ENCODE results near the gene FGR. TPM values are rescaled to one million over a fixed set of nuclear protein-coding genes. Genes with fewer than 3 reads are reported as not detected.

FGR gene
- total RNA-seq, 5 donors from 2014 or later (not counting 1 experiment from before 2014, with no cell fraction given) = 3.2 to 37.3 (median 5.7) TPM

DNA sequence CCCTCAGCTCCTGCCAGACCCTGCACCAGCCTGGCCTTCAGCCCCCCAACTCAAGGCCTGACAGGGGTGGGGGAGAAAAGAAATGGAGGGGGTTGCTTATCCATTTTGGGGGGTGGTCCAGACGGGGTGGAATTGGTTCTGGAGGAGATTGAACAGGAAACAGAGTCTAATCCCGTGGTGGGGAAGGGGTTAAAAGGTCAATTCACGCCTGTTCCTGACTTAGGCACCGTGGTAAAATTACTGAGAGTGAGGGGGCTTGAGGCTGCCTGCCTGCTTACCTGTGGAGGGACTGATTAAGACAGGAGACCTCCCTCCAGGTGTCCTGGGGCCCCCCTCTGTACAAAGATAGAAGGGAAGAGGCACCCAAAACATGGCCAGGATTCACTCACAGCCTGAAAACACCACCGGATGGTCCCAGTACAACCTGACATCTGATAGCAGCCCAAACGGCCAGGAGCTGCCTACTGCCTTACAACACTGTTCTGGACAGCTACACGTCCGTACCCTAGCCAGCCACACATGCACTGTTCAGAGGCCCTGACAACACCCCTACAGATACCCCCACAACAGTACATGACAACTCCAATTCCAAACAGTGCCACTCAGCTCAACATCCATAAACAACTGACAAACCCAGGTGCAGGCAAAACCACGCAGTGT lies 62.8 kb downstream of the FGR start:
- peaks cover 11 to 35% of the 10 kb centered on the region in 2 experiments for H3K4me1 ChIP-seq (ENCODE audit: control insufficient read depth in 1 of 2, extremely low read depth in 1 of 2, insufficient read depth in 2 of 2, low read length in 2 of 2)
- ATAC-seq (replicated peaks in 1 of 4) = no peak
- H3K27me3 ChIP-seq (replicated peaks in 1 of 2; ENCODE audit: control insufficient read depth in 2 of 2, extremely low read depth in 1 of 2, insufficient read depth in 2 of 2, low read length in 1 of 2) = peaks cover 0 to 4% of the 10 kb centered on the region in 2 experiments
- no peak for DNase-seq
- POLR2A ChIA-PET = no interaction called here
- CTCF ChIA-PET = interaction anchor here (0.7 to 1.4 kb wide), 2 partner anchors 16 to 29 kb away, joined by 3 to 4 read pairs; no protein-coding TSS in a partner anchor
- H3K4me3 Mint-ChIP-seq = no peak overlapping the region
- no peaks in the 10 kb centered on the region for H3K36me3 ChIP-seq (ENCODE audit: control insufficient read depth in 2 of 2, extremely low read depth in 1 of 2, insufficient read depth in 1 of 2, low read length in 1 of 2)
- peak overlapping the region; percentile 4 to 50 for H3K27ac Mint-ChIP-seq
- H3K36me3 Mint-ChIP-seq = no peaks in the 10 kb centered on the region
- no peaks in the 10 kb centered on the region for H3K27me3 Mint-ChIP-seq
- peaks cover 39 to 51% (median 48%) of the 10 kb centered on the region in 3 donors for H3K4me1 Mint-ChIP-seq
- H3K4me3 ChIP-seq (ENCODE audit: control insufficient read depth in 1 of 2, extremely low read depth in 1 of 2, low read length in 1 of 2) = no peak overlapping the region
- no peaks in the 10 kb centered on the region for H3K9me3 ChIP-seq
- WGBS (ENCODE audit: insufficient coverage) = 80% methylated on average over 3 of the region's 9 CpGs
- no peak overlapping the region for H3K27ac ChIP-seq (ENCODE audit: low read length)
- no peaks in the 10 kb centered on the region for H3K9me3 Mint-ChIP-seq

GRCh38 chr1:27571439-27572018 lies 63.5 kb downstream of the FGR start:
- DNase-seq (no peak), ATAC-seq (replicated peaks in 1 of 4) (no peak)
- ChIA-PET CTCF (interaction anchor here in 1 of 2 donors (0.7 to 1.4 kb wide), 2 partner anchors 15 to 28 kb away, joined by 4 read pairs; no protein-coding TSS in a partner anchor), POLR2A (no interaction called here)
- peaks cover 33 to 46% (median 42%) of the 10 kb centered on the region in 3 donors for H3K4me1 Mint-ChIP-seq
- peak overlapping the region in 1 of 2 donors; percentile 22 for H3K27ac Mint-ChIP-seq
- H3K9me3 ChIP-seq = no peaks in the 10 kb centered on the region
- no peaks in the 10 kb centered on the region for H3K27me3 Mint-ChIP-seq
- H3K4me3 Mint-ChIP-seq = no peak overlapping the region
- H3K4me3 ChIP-seq (ENCODE audit: control insufficient read depth in 1 of 2, extremely low read depth in 1 of 2, low read length in 1 of 2) = no peak overlapping the region
- H3K27me3 ChIP-seq (replicated peaks in 1 of 2; ENCODE audit: control insufficient read depth in 2 of 2, extremely low read depth in 1 of 2, insufficient read depth in 2 of 2, low read length in 1 of 2) = peaks cover 0 to 4% of the 10 kb centered on the region in 2 experiments
- WGBS (ENCODE audit: insufficient coverage) = 83% methylated on average over 7 of the region's 18 CpGs
- H3K36me3 ChIP-seq (ENCODE audit: control insufficient read depth in 2 of 2, extremely low read depth in 1 of 2, insufficient read depth in 1 of 2, low read length in 1 of 2) = no peaks in the 10 kb centered on the region
- H3K4me1 ChIP-seq (ENCODE audit: control insufficient read depth in 1 of 2, extremely low read depth in 1 of 2, insufficient read depth in 2 of 2, low read length in 2 of 2) = peaks cover 11 to 41% of the 10 kb centered on the region in 2 experiments
- H3K9me3 Mint-ChIP-seq = no peaks in the 10 kb centered on the region
- H3K27ac ChIP-seq (ENCODE audit: low read length) = no peak overlapping the region
- no peaks in the 10 kb centered on the region for H3K36me3 Mint-ChIP-seq

- CTCF ChIA-PET = interaction anchor here in 1 of 2 donors (1.4 to 2.3 kb wide), 2 partner anchors 14 to 92 kb away, joined by 4 to 15 read pairs; no protein-coding TSS in a partner anchor
- Histone ChIP-seq H3K4me3 (ENCODE audit: control insufficient read depth in 1 of 2, extremely low read depth in 1 of 2, low read length in 1 of 2) (no peak overlapping the region), H3K27ac (ENCODE audit: low read length) (no peak overlapping the region), H3K4me1 (ENCODE audit: control insufficient read depth in 1 of 2, extremely low read depth in 1 of 2, insufficient read depth in 2 of 2, low read length in 2 of 2) (peaks cover 16 to 35% of the 10 kb centered on the region in 2 experiments), H3K27me3 (replicated peaks in 1 of 2; ENCODE audit: control insufficient read depth in 2 of 2, extremely low read depth in 1 of 2, insufficient read depth in 2 of 2, low read length in 1 of 2) (no peaks in the 10 kb centered on the region), H3K36me3 (ENCODE audit: control insufficient read depth in 2 of 2, extremely low read depth in 1 of 2, insufficient read depth in 1 of 2, low read length in 1 of 2) (no peaks in the 10 kb centered on the region), H3K9me3 (no peaks in the 10 kb centered on the region)
- no peak for ATAC-seq (replicated peaks in 1 of 4)
- Mint-ChIP-seq H3K4me1 (peaks cover 32 to 47% (median 46%) of the 10 kb centered on the region in 3 donors), H3K36me3 (no peaks in the 10 kb centered on the region), H3K9me3 (no peaks in the 10 kb centered on the region), H3K27ac (peak overlapping the region in 1 of 2 donors; percentile 66), H3K4me3 (no peak overlapping the region), H3K27me3 (no peaks in the 10 kb centered on the region)
- DNase-seq = no peak
- WGBS (ENCODE audit: insufficient coverage) = no CpG with 5 or more reads among the region's 3 CpGs
- POLR2A ChIA-PET = interaction anchor here (0.5 kb wide), 2 partner anchors 48 to 352 kb away, joined by 3 to 4 read pairs; no protein-coding TSS in a partner anchor
Measured at GRCh38 chr1:27570784-27571183, 64.2 kb downstream of the FGR start.

DNA sequence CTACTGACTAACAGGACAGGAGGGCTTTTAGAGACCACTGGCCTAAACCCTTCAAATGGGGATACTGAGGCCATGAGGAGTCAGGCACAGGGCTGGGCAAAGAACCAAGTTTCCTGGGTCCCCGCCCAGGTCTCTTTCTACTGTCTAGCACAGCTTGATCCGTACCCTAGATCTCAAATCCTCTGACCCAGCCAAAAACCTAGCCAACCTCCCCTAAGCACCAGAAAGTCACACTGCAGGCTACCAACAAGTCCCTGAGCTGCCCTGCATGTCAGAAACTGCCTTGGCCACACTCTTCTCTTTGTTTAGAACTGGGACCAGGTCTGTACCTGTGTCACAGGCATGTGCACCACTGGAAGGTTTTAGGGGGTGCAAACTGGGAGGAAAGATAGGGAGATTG lies 64.6 kb downstream of the FGR start:
- CTCF ChIA-PET = interaction anchor here in 1 of 2 donors (1.4 to 2.3 kb wide), 2 partner anchors 14 to 92 kb away, joined by 4 to 15 read pairs; no protein-coding TSS in a partner anchor
- DNase-seq = no peak
- H3K27ac Mint-ChIP-seq = peak overlapping the region; percentile 23 to 62
- H3K9me3 Mint-ChIP-seq = no peaks in the 10 kb centered on the region
- H3K9me3 ChIP-seq = no peaks in the 10 kb centered on the region
- no peaks in the 10 kb centered on the region for H3K36me3 Mint-ChIP-seq
- WGBS (ENCODE audit: insufficient coverage) = 91% methylated on average over 2 of the region's 2 CpGs
- H3K36me3 ChIP-seq (ENCODE audit: control insufficient read depth in 2 of 2, extremely low read depth in 1 of 2, insufficient read depth in 1 of 2, low read length in 1 of 2) = no peaks in the 10 kb centered on the region
- H3K27ac ChIP-seq (ENCODE audit: low read length) = no peak overlapping the region
- H3K4me1 ChIP-seq (ENCODE audit: control insufficient read depth in 1 of 2, extremely low read depth in 1 of 2, insufficient read depth in 2 of 2, low read length in 2 of 2) = peaks cover 16 to 35% of the 10 kb centered on the region in 2 experiments
- H3K27me3 ChIP-seq (replicated peaks in 1 of 2; ENCODE audit: control insufficient read depth in 2 of 2, extremely low read depth in 1 of 2, insufficient read depth in 2 of 2, low read length in 1 of 2) = no peaks in the 10 kb centered on the region
- POLR2A ChIA-PET = interaction anchor here (0.5 kb wide), 2 partner anchors 47 to 352 kb away, joined by 3 to 4 read pairs; no protein-coding TSS in a partner anchor
- H3K4me3 Mint-ChIP-seq = no peak overlapping the region
- H3K27me3 Mint-ChIP-seq = no peaks in the 10 kb centered on the region
- no peak overlapping the region for H3K4me3 ChIP-seq (ENCODE audit: control insufficient read depth in 1 of 2, extremely low read depth in 1 of 2, low read length in 1 of 2)
- no peak for ATAC-seq (replicated peaks in 1 of 4)
- peaks cover 32 to 51% (median 46%) of the 10 kb centered on the region in 3 donors for H3K4me1 Mint-ChIP-seq

DNA sequence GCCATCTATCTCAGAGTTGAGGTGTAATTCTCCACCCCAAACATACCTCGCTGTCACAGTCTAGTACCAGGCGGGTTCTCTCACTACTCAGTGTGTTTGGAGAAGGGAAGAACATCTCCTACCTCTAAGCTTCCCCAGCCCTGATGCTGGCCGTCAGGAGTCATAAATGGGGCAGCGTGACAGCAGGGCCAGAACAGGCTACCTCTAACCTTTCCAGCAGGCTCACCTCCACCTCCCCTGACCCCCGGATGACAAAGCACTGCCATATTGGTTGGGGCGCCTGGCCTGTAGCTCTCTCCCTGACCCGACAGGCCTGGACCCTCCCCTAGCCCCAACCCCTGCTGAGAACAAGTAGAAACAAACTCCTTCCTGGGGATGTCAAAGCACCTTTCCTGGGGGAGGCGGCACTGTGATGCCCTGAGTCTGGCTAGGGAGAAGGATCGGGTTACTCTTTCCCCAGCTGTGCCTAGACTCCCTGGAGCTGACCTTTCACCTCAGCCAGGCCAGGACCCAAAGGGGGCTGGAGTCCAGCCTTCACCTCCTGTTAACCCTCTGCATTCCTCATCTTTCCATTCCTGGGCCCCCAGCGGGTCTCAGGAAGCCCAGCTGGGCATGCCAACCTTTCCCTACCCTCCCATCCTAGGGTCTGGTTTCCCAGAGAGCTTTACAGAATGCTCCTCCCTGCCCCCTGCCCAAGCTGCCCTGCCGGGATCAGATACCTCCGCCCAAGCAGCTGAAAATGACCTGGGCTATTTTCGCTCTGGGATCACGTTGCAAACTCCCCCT lies 65.3 kb downstream of the FGR start:
- DNase-seq (peak in 1 of 35 experiments; percentile 33), ATAC-seq (replicated peaks in 1 of 4) (no peak)
- Histone ChIP-seq H3K9me3 (no peaks in the 10 kb centered on the region), H3K4me1 (ENCODE audit: control insufficient read depth in 1 of 2, extremely low read depth in 1 of 2, insufficient read depth in 2 of 2, low read length in 2 of 2) (peaks cover 16 to 33% of the 10 kb centered on the region in 2 experiments), H3K36me3 (ENCODE audit: control insufficient read depth in 2 of 2, extremely low read depth in 1 of 2, insufficient read depth in 1 of 2, low read length in 1 of 2) (no peaks in the 10 kb centered on the region), H3K27me3 (replicated peaks in 1 of 2; ENCODE audit: control insufficient read depth in 2 of 2, extremely low read depth in 1 of 2, insufficient read depth in 2 of 2, low read length in 1 of 2) (no peaks in the 10 kb centered on the region), H3K4me3 (ENCODE audit: control insufficient read depth in 1 of 2, extremely low read depth in 1 of 2, low read length in 1 of 2) (no peak overlapping the region), H3K27ac (ENCODE audit: low read length) (peak overlapping the region; percentile 69)
- CTCF ChIA-PET = interaction anchor here (0.8 to 2.3 kb wide), 9 partner anchors 13 to 203 kb away, joined by 3 to 15 read pairs (median 5); partner anchors contain the start of genes IFI6 (in 1 of the 2) and STX12 (in 1 of the 2)
- H3K4me1 Mint-ChIP-seq = peaks cover 32 to 51% (median 46%) of the 10 kb centered on the region in 3 donors
- no peaks in the 10 kb centered on the region for H3K36me3 Mint-ChIP-seq
- H3K9me3 Mint-ChIP-seq = no peaks in the 10 kb centered on the region
- H3K4me3 Mint-ChIP-seq = peak overlapping the region; percentile 22 to 82 (median 71)
- 95% methylated on average over 9 of the region's 14 CpGs for WGBS (ENCODE audit: insufficient coverage)
- POLR2A ChIA-PET = interaction anchor here in 1 of 2 donors (0.5 kb wide), 1 partner anchor 351 kb away, joined by 4 read pairs; no protein-coding TSS in a partner anchor
- H3K27ac Mint-ChIP-seq = peak overlapping the region; percentile 72 to 89
- no peaks in the 10 kb centered on the region for H3K27me3 Mint-ChIP-seq

Measured in T-cell (primary cell).